GM23248 (cell line): ENCODE measurements around the gene PTPRT. TPM values are rescaled to one million over a fixed set of nuclear protein-coding genes. Genes with fewer than 3 reads are reported as not detected.

ENCODE experiments used
- DNase-seq: peaks from one replicate; pipeline ENCODE4 v3.0.0-alpha.2; 2015
- H2AFZ ChIP-seq: fragments of 200-600 bp; sonication (generic); 2 replicates; pipeline ENCODE4 v1.6.1; 2016; ENCODE audit warnings: antibody characterized with exemption
- H3F3A ChIP-seq: fragments of 200-600 bp; sonication (generic); 2 replicates; pipeline ENCODE4 v1.6.1; 2016; ENCODE audit warnings: mild to moderate bottlenecking, antibody characterized with exemption, mixed run types; ENCODE audit not compliant: insufficient read depth
- H3K27ac ChIP-seq: fragments of 200-600 bp; sonication (generic); 2 replicates; pipeline ENCODE4 v1.5.1; 2016; ENCODE audit warnings: mild to moderate bottlenecking
- H3K27me3 ChIP-seq: fragments of 200-600 bp; sonication (generic); replicated peaks from 2 replicates; pipeline ENCODE4 v1.6.1; 2016; ENCODE audit warnings: mild to moderate bottlenecking; ENCODE audit not compliant: insufficient read depth
- H3K36me3 ChIP-seq: fragments of 200-600 bp; sonication (generic); 2 replicates; pipeline ENCODE4 v1.6.1; 2016; ENCODE audit warnings: low read depth, mild to moderate bottlenecking
- H3K4me1 ChIP-seq: fragments of 200-600 bp; sonication (generic); 2 replicates; pipeline ENCODE4 v1.6.1; 2016; ENCODE audit warnings: mild to moderate bottlenecking; ENCODE audit not compliant: insufficient read depth
- H3K4me2 ChIP-seq: fragments of 200-600 bp; sonication (generic); one replicate; pipeline ENCODE4 v1.6.1; 2016; ENCODE audit warnings: mild to moderate bottlenecking; ENCODE audit not compliant: unreplicated experiment
- H3K4me3 ChIP-seq: fragments of 200-600 bp; sonication (generic); 2 replicates; pipeline ENCODE4 v1.5.1; 2016; ENCODE audit warnings: mild to moderate bottlenecking
- H3K79me2 ChIP-seq: fragments of 200-600 bp; sonication (generic); 2 replicates; pipeline ENCODE4 v1.6.1; 2016; ENCODE audit warnings: mild to moderate bottlenecking; ENCODE audit not compliant: insufficient read depth
- H3K9ac ChIP-seq: fragments of 200-600 bp; sonication (generic); 2 replicates; pipeline ENCODE4 v1.6.1; 2016; ENCODE audit warnings: mild to moderate bottlenecking
- H3K9me2 ChIP-seq: fragments of 200-600 bp; sonication (generic); 2 replicates; pipeline ENCODE4 v1.6.1; 2016; ENCODE audit warnings: mixed run types, mild to moderate bottlenecking, moderate library complexity; ENCODE audit not compliant: insufficient read depth
- H3K9me3 ChIP-seq: fragments of 200-600 bp; sonication (generic); one replicate; pipeline ENCODE4 v1.6.1; 2017; ENCODE audit warnings: low read depth
- H4K20me1 ChIP-seq: fragments of 200-600 bp; sonication (generic); 2 replicates; pipeline ENCODE4 v1.6.0; 2016; ENCODE audit not compliant: insufficient read depth
- EZH2 ChIP-seq: fragments of 200-600 bp; sonication (generic); IDR thresholded peaks from 2 replicates; pipeline ENCODE4 v1.6.1; 2018; ENCODE audit warnings: antibody characterized with exemption, mild to moderate bottlenecking; ENCODE audit not compliant: insufficient read depth, poor library complexity, severe bottlenecking
- EZH2phosphoT487 ChIP-seq: fragments of 200-600 bp; sonication (generic); IDR thresholded peaks from 2 replicates; pipeline ENCODE4 v1.6.1; 2018; ENCODE audit warnings: antibody characterized with exemption, moderate library complexity, mild to moderate bottlenecking, low read depth; ENCODE audit not compliant: insufficient read depth
- WGBS, 2 experiments: methylation state at CpG; one replicate each; pipeline ENCODE4 v1.1.6; 2015 to 2017; ENCODE audit warnings: low lambda C conversion rate in 2 of 2, low coverage in 1 of 2; ENCODE audit errors: missing lambda C conversion rate in 2 of 2; 5-methylcytosine and 5-hydroxymethylcytosine counted together
- in situ Hi-C: fragments of 300-500 bp; cut with MboI; formaldehyde crosslinking; loops from 2 replicates; pipeline ENCODE4 v1.15.0; 2020
- polyA plus RNA-seq: library from polyadenylated mRNA; unstranded; fragments of >200 nt; fragmentation: Nextera tagmentation; extraction: Ambion mirVana; gene quantifications from 2 replicates; pipeline ENCODE4 v1.2.1, GENCODE V29; 2016
- total RNA-seq: library from RNA; depleted of rRNA; stranded (reverse); fragments of >200 nt; shearing (Covaris generic); gene quantifications from 2 replicates; pipeline ENCODE4 v1.2.3, GENCODE V29; 2014

PTPRT gene
- total and polyA plus RNA-seq, 2 experiments from 2014 or later, result not detected

DNA sequence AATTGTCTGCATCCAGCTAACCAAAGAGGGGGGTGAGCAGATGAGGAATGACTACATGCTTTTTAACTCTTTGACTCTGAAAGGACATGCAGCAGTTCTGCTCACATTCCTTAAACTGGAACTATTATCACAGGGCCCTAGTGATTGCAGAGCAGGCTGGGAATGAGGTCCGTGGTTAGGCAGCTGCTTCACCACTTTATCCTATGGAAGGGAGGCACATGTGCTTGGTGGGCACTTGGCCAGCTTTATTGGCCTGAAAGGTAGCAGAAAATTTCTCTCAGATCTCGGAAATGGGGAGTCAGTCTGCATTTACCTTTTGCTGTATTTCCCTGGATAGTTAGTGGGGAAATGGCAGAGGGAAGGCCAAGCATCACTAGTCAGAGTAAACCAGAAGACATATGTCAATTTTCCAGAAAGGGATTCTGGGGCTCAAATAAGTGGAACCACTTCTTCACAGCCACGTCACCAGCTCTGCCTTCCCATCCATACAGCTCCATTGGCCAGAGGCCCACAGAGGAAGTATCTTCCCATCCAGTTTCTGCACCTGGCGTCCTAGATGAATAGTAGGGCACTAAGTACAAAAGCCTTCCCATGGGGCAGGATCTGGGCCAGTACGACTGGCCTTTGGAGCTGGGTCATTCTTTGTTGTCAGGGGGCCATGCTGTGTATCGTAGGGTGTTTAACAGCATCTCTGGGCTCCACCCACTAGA is 444.8 kb downstream of the PTPRT start:
- no peak for TF ChIP-seq EZH2
- no peak for TF ChIP-seq EZH2phosphoT487
- Histone ChIP-seq H3K9me2 (no peaks in the 10 kb centered on the region), H3K36me3 (no peaks in the 10 kb centered on the region), H3K27ac (no peak overlapping the region), H4K20me1 (no peaks in the 10 kb centered on the region), H3K4me1 (no peaks in the 10 kb centered on the region), H3K4me2 (no peak overlapping the region), H3K27me3 (no peaks in the 10 kb centered on the region), H3K79me2 (no peaks in the 10 kb centered on the region), H3K9me3 (no peaks in the 10 kb centered on the region), H3K4me3 (no peak overlapping the region), H3F3A (no peaks in the 10 kb centered on the region), H2AFZ (no peak overlapping the region), H3K9ac (no peak overlapping the region)
- in situ Hi-C loops, result loop anchor here (25.0 kb wide), 1 partner anchor 667 kb away; no protein-coding TSS in a partner anchor
- DNase-seq, result no peak
- WGBS, 2 experiments, result 13 to 22% methylated on average over 6 of the region's 6 CpGs

DNA sequence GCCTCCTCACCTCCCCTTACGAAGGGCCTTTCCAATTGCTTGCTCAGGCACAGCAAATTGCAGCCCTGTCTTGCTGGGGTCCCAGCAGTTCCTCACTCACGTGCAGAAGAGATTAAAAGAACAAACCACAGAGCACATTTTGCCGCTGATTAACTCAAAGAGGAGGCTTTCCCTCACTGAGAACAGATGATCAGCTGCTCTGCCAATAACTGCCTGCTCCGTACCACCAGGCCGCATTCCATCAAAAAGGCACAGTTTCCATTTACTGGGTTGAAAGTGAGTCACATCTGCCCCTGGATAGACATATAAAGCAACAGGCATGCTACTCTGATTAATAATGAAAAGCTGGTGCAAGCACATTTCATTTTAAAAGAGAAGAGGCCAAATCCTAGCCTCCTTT is 446.8 kb downstream of the PTPRT start:
- H2AFZ ChIP-seq, result no peak overlapping the region
- no peaks in the 10 kb centered on the region for H3K27me3 ChIP-seq
- no peaks in the 10 kb centered on the region for H3K9me2 ChIP-seq
- H3K79me2 ChIP-seq, result no peaks in the 10 kb centered on the region
- 13 to 14% methylated on average over 5 of the region's 5 CpGs for WGBS, 2 experiments
- no peak overlapping the region for H3K4me3 ChIP-seq
- in situ Hi-C loops, result loop anchor here (25.0 kb wide), 1 partner anchor 669 kb away; no protein-coding TSS in a partner anchor
- no peak for TF ChIP-seq EZH2phosphoT487
- TF ChIP-seq EZH2, result no peak
- no peaks in the 10 kb centered on the region for H3F3A ChIP-seq
- H4K20me1 ChIP-seq, result no peaks in the 10 kb centered on the region
- no peaks in the 10 kb centered on the region for H3K4me1 ChIP-seq
- no peaks in the 10 kb centered on the region for H3K36me3 ChIP-seq
- H3K27ac ChIP-seq, result no peak overlapping the region
- no peak overlapping the region for H3K9ac ChIP-seq
- DNase-seq, result no peak
- H3K4me2 ChIP-seq, result no peak overlapping the region
- H3K9me3 ChIP-seq, result no peaks in the 10 kb centered on the region

DNA sequence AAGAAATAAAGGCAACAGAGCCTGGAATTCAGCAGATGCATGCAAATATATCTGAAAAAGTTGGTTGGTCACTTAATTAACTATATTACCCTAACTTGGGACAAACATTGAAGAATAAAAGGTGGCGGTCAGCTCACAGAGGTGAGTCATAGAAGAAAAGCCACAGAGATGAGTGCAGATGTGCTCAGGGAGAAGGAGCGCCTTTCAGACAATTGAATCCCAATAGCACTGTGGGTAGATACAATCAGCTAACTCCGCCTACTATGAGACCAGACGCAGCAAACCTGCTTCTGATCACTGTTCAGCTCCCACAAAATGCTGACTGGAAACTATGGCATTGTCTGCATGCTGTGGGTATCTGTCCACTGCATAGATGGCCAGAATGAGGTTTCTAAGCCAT is 447.8 kb downstream of the PTPRT start:
- H3K36me3 ChIP-seq, result no peaks in the 10 kb centered on the region
- H2AFZ ChIP-seq, result no peak overlapping the region
- 37% methylated on average over 4 of the region's 4 CpGs for WGBS, 2 experiments
- H4K20me1 ChIP-seq, result no peaks in the 10 kb centered on the region
- no peaks in the 10 kb centered on the region for H3K79me2 ChIP-seq
- no peaks in the 10 kb centered on the region for H3K4me1 ChIP-seq
- H3K9ac ChIP-seq, result no peak overlapping the region
- H3F3A ChIP-seq, result no peaks in the 10 kb centered on the region
- no peak overlapping the region for H3K4me2 ChIP-seq
- no peak for TF ChIP-seq EZH2phosphoT487
- no peak for TF ChIP-seq EZH2
- in situ Hi-C loops, result loop anchor here (25.0 kb wide), 1 partner anchor 670 kb away; no protein-coding TSS in a partner anchor
- H3K9me2 ChIP-seq, result no peaks in the 10 kb centered on the region
- no peak for DNase-seq
- H3K27me3 ChIP-seq, result no peaks in the 10 kb centered on the region
- no peak overlapping the region for H3K4me3 ChIP-seq
- no peaks in the 10 kb centered on the region for H3K9me3 ChIP-seq
- H3K27ac ChIP-seq, result no peak overlapping the region

DNA sequence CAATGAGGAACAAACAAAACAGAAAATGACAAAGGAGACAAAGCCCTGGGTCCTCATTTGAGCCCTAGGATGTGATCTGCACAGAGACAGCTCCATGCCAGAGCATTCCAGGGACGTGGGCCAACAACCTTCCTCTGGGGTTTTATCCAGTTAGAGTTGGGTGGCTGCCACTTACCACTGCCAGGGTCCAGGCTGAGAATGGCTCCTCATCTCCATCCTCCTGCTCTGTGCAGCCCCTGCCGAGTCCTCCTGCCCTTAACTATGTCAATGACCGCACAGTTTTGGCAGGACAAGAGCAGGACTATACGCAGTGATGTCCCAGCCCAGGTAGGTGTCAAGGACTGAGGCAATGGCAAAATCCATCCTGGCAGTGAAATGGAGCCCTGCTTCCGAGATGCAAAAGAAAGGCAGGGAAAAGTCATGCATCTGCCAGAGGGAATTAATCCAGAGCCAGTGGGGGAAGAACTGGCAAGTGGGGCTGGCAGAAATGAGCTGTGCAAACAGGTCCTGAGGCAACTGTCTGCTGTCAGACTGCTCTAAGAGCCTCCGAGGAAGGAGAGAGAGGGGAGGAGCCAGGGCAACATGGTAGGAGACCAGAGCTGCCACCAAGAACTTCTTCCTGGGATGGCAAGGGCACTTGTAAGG is 449.4 kb downstream of the PTPRT start:
- Histone ChIP-seq H3K9ac (no peak overlapping the region), H3K36me3 (no peaks in the 10 kb centered on the region), H3K27ac (no peak overlapping the region), H3K9me2 (no peaks in the 10 kb centered on the region), H4K20me1 (no peaks in the 10 kb centered on the region), H3K9me3 (no peaks in the 10 kb centered on the region), H3K4me2 (no peak overlapping the region), H3K27me3 (no peaks in the 10 kb centered on the region), H3F3A (no peaks in the 10 kb centered on the region), H3K4me1 (no peaks in the 10 kb centered on the region), H2AFZ (no peak overlapping the region), H3K79me2 (no peaks in the 10 kb centered on the region), H3K4me3 (no peak overlapping the region)
- 6 to 8% methylated on average over 6 of the region's 6 CpGs for WGBS, 2 experiments
- no peak for DNase-seq
- TF ChIP-seq EZH2phosphoT487, result no peak
- no peak for TF ChIP-seq EZH2
- in situ Hi-C loops, result loop anchor here (25.0 kb wide), 1 partner anchor 672 kb away; no protein-coding TSS in a partner anchor
